RKO (cell line): Measurements from ENCODE around the gene ZNF580.
A peak's percentile ranks its signal among the peaks of the same experiment; 100 is the strongest.

Source experiments
- DNase-seq: peaks from one replicate; pipeline ENCODE4 v3.0.0-alpha.2; 2016; ENCODE audit warnings: low spot score

Gene ZNF580

DNA sequence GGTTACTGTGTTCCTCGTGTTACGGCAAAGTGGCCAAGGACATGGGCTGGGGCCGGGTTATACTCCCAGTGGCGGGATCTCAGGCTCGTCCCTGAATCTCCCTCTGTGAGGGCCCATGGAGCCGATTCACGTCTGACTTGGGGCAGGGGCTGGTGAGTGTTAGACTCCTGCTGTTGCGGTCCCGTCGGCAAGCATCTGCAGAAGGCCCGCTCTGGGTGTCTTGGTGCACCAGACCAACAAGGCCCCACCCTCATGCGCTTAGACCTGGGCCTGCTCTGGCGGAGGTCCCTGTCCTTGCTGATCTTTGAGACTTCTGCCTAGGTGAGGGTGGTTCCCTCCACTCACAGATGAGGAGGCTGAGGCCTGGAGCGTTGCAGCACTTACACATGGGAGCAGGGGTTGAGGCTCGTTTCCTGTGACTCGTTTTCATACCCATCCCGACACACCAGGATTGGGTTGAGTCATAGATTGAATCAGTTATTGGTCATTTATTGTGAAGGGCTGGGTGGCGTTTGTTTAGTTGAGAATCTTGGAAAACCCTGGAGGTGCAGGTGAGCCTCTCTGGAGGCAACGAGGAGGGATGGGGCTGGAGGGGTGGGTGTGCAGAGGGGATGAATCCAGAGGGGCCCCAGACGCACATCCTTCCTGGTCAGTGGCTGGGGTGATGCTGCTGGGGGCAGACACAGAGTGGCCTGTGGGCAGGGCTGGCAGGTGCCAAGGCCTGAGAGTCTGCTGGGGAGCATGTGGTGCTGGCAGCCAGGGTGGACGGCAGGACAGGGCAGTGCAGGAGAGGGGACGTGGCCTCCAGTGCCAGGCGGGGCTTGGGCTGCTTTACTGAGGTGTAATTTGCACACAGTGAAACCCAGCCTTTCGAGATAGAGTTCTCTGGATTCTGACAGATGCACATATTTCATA, 38.8 kb downstream of the ZNF580 start:
- DNase-seq = peak; percentile 83

DNA sequence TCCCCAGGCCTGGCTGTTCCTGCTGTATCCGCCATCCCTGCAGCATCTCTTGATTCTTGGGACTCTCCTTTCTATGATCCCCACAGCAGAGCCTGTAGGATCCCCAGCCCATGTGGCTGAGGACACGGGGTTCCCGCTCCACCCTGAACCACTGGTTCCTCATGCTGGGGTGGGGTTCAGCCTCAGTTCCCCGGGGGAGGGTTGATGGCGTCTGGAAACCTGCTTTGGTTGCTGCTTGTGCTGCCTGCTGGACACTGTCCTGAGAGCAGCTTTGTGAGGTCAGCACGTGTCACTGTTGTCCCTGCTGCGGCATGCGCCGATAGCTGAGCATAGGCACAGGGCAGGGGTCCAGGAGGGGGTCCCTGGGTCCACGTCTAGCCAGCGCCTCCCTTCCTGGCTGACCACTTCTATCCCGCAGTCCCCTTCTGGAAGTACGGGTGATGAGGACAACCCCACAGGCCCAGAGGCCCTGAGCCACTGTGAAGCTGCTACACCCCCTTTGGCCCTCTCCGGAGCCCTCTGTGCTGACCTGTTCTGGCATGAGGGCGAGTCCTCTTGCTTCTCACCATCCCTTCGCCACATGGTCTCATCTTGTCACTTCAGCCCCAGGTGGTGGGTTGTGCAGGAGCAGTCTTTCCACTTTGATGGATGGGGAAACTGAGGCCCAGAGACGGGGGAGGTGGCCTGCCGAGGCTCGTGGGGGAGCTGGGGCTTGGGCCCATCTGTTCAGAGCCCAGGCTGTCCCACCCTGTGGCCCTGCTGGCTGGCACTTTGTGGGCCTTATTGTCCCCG, 39.7 kb downstream of the ZNF580 start:
- DNase-seq = no peak

DNA sequence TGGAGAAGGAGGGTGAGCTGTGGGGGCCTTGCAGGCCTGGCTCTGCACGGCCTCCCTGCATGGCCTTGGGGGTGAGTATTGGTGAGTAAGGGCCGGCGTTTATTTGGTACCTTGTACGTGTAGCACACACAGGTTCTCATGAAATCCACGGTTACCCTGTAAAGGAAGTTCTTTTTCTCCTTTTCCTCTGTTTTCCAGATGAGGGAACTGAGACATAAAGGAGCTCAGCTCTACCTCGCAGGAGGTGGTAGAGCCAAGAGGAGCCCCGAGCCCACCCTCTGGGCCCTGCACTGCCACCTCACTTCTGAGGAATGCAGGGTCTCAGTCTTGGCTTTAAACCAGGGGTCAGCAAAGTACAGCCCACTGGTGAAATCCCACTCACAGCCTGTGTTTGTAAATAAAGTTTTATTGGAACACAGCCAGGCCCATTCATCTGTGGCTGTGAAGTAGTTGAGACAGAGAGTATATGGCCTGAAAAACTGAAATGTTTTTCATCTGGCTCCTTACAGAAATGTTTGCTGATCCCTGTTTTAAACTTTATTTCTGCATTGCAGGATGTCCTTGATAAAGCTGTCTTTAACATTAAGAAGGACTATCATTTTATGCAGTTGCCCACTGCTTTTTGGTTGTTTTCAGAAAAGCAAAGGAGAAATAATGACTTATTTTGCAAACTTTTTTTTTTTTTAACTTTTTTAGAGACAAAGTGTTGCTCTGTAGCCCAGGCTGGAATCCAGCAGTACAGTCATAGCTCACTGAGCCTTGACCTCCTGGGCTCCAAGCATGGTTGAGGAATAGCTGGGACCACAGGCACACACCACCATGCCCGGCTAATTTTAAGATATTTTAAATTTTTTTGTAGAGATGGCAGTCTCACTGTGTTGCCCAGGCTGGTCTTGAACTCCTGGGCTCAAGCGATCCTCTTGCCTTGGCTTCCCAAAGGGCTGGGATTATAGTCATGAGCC, 40.6 kb downstream of the ZNF580 start:
- no peak for DNase-seq

DNA sequence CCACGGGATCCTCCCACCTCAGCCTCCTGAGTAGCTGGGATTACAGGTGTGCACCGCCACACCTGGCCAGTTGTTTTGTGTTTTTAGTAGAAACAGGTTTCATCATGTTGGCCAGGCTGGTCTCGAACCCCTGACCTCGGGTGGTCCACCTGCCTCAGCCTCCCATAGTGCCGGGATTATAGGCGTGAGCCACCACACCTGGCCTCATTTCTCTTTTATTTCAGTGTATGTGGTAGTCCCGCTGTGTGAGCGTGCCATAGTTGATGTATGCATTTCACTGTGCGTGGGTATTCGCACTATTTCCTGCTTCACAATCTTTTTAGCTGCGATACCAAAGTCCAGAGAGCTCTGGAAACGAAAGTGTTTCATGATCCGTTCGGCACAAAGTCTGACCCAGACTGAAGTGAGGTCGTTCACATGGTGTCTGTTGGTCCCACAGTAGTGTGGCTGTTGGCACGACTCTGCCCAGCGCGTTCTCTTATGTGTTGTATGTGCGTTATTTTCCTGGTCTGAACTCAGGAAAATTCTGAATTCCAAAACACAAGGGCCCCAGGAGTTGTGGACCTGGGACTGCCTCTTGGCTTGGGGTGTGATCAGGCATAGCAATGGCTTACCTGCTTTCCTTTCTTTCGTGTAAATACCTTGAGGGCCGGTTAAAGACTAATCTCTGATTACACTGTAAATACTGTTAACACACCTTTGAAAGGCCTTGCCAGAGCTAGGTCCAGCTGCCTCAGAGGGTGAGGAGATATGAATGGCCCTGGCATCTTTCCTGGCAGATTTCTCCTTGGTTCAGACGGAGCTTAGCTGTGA, 42.9 kb downstream of the ZNF580 start:
- DNase-seq = no peak

DNA sequence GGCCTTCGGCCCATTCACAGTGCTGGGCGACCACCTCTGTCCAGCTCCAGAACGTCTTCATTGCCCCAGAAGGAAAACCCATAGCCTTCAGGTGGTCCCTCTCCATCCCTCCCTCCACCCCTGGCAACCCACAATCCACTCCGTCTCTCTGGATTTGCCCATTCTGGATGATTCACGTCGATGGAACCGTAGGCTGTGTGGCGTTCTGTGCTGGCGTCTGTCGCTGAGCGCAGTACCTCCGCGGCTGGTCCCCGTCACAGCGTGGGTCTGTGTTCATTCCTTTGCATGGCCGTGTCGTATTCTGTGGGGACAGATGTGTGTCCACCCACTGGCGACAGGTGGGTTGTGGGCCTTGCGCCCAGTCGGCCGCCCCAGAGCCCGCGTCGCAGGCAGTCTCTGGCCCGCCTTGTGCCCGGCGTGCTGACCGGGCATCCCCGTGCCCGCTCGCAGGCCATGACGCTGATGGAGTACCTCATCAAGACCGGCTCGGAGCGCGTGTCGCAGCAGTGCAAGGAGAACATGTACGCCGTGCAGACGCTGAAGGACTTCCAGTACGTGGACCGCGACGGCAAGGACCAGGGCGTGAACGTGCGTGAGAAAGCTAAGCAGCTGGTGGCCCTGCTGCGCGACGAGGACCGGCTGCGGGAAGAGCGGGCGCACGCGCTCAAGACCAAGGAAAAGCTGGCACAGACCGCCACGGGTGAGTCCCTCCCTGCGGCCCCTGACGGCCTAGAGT, 44.3 kb downstream of the ZNF580 start:
- no peak for DNase-seq

DNA sequence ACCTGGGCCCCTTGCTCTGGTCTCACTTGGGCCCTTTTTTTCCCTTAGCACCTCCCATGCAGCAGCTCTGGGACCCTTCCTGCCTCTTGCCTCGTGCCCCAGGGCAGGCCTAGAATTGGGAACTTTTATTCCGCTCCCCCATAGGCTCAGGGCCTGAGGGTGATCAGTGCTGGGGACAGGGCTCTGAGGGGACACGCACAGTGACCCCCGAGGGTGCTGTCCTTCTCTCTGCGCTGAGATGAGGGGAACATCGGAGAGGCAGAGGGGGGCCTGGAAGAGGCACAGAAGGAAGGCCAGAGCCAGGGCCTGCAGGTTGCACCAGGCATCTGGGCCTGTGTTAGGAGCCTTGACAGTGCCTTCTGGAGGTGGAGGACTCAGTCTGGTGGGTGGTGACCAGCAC, 45.0 kb downstream of the ZNF580 start:
- DNase-seq = no peak

DNA sequence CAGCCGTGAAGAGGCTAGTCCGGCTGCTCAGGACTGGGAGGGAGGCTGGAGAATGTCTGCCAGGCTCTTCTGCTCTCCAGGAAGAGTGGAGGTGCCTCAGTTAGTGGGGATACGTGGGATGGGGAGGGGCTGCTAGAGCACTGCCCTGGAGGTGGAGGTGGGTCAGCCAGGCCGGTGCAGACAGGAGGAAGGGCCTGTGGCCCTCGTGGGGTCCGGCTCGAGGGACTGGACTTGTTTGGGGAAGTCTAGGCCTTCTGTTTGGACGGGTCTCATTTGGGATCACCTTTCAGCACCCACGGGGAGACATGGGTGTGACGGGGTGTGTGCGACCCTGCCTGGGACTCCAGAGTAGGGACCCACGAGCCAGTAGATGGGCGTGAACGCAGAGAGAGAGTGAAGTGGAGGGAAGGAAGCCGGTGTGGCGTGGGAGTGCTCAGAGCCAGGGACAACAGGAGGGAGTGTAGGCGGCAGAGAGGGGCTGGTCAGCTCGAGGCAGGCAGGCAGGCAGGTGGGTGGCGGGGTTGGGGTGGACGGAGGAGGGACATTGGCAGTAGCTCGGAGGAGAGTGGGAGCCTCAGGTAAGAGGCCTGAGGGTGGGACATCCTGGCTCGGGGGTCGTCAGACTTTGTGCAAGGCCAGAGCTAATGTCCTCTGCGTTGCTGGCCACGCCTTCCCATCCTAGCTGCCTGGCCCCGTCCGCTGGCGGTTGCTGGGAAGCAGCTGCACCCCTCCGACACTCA, 45.7 kb downstream of the ZNF580 start:
- DNase-seq = no peak

DNA sequence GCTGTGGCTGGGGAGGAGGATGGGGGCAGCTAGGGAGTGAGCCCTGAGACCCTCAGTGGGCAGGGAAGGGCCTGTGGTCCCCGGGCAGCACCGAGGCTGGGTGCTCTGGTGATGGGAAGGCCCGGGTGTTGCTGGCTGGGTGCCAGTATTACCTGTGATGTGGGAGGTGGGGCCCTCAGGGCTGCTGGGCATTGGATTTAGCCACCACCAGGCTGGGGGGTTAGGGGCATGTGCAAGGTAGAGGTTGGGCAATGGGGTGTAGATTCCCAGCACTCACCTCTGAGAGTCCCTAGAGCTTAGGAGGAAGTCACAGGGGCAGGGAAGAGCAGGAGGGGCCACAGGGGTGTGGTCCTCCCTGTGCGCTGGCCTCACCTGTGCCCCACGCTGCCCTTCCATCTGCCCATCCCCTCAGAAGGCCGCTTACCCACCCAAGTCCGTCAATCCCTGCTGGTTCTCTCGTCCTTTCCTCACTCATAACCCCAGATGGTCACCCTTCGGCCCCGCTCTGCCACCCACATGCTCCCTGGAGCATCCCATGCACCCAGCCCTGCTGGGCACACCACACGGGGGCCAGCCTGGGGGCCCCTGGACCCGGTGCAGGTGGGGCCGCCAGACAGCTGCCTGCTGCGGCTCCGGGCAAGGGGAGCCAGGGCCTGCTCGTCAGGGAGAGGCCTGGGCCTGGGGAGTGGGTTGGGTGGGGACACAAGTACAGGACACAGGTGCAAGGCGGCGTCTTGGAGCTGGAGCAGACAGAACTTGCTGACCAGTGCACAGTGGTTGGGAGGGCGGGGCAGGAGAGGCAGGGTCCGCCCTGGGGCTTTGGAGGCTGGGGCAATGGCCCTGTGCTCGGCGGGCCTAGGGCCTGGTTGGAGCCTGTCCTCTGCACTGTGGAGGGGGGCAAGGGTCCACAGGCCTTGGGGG, 46.7 kb downstream of the ZNF580 start:
- no peak for DNase-seq

DNA sequence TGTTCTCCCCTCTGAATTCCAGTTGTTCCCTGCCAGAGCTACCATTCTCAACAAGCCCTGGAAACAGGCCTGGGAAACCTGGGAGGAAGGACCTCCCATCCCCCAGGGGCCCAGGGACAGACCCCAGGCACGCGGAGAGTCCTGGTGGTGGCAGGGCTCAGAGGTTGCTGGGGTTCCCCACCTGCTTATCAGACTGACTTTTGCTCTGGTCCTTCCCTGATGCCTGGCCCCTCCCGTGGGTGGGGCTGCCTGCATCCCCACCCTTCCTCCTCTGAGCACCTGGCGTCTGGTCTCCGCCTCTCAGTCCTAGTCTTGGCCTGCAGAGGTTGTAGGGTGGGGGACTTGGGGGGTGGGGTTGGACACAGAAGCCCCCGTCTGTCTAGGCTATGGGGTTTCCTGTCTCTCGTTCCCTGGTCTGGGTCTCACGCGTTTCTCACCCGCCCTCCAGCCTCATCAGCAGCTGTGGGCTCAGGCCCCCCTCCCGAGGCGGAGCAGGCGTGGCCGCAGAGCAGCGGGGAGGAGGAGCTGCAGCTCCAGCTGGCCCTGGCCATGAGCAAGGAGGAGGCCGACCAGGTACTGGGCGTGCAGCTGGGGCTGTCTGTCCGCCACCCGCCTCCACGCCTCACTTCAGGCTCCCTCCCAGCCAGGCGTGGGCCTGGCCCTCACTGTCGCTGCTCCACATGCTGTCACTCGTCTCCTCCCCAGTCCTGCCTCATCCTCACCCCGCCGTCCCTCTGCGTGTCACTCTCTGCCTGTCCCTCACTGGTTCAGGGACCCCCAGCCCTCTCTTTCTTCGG, 47.8 kb downstream of the ZNF580 start:
- no peak for DNase-seq

DNA sequence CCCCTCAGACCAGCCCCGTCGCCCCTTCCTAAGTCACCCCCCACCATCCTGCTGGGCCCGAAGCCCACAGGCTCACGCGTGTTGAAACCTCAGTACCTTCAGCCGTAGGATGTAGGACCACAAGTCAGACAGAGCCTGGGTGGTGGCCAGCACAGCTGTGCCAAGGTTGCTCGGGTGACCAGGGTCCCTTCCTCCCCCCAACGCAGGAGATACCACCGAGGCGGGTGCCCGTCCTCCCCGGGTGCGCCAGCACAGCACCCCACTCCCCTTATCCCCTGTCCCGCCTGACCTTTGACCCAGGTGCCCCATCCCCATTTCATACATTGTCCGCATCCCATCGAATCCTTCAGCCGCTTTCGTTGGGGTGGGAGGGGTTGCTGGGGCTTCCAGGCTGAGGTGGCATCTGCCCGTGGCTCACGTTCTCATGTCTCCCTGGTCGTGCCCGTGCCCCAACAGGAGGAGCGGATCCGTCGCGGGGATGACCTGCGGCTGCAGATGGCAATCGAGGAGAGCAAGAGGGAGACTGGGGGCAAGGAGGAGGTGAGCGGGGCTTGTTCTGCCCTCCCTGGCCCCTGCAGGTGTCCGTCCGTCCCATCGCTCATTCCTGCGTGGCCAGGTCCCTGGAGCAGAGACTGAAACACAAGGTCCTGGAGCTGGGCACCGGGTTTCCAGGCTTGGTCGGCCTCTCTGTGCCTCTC, 48.8 kb downstream of the ZNF580 start:
- no peak for DNase-seq

DNA sequence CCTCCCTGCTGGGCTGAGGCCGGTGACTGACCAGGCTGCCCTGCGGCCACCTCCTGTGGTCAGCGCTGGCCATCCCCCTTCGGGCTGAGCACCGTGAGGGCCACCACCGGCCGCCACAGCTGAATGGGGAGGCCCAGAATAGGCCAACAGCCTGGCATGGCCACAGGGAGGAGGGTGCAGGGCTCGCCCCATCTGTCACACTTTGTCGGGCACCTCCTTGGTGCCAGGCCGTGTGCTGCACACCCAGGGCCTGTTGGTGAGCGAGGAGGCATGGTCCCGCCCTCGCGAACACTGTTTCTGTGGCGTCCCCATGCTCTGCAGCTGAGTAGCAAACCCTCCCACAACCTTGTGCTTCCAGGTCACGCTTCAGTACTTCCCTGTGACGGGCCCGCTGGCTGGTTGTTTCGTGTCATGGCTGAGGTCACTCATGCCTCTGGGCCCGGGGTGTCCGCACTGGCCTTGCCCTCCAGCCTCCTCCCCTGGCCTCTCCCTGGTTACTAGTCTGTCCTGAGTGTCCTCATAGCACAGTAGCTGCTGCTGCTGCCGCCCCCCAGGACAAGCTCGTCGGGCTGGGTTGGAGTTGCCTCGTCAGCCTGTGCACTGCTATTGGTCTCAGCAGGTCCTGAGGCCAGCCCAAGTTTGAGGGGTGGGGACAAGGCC, 49.4 kb downstream of the ZNF580 start:
- no peak for DNase-seq

DNA sequence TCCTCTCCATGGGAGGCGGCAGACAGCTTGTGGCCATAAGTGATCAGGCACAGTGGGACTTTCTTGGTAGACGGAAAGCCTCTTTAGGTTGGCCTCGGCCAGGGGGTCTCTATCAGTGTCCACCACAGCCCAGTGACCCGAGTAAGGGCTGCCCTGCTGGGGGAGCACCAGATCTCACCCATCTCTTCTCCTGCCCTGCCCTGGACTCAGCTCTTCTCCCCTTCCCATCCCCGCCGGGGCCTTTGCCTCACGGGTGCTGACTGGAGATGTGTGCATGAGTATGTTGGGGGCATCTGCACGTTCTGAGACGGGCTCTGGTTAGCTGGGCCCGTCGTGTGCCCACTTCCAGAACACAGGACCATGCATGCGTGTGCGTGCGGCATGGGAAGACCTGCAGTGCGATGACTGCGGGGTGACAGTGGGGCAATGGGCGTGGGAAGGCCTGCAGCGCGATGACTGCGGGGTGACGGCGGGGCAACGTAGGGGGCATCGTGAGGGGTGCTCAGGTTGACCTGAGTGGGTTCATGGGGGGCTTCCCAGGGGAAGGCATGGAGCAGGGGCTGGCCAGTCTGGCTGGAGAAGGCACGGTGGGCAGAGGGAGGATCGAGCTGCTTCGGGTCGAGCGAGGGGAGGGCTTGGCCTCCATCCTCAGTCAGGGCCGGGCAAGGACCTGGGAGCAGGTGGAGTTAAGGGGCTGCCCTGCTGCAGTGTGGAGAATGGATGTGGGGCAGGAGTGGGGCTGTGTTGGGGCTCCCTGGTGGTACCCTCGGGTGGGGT, 50.2 kb downstream of the ZNF580 start:
- DNase-seq = no peak

DNA sequence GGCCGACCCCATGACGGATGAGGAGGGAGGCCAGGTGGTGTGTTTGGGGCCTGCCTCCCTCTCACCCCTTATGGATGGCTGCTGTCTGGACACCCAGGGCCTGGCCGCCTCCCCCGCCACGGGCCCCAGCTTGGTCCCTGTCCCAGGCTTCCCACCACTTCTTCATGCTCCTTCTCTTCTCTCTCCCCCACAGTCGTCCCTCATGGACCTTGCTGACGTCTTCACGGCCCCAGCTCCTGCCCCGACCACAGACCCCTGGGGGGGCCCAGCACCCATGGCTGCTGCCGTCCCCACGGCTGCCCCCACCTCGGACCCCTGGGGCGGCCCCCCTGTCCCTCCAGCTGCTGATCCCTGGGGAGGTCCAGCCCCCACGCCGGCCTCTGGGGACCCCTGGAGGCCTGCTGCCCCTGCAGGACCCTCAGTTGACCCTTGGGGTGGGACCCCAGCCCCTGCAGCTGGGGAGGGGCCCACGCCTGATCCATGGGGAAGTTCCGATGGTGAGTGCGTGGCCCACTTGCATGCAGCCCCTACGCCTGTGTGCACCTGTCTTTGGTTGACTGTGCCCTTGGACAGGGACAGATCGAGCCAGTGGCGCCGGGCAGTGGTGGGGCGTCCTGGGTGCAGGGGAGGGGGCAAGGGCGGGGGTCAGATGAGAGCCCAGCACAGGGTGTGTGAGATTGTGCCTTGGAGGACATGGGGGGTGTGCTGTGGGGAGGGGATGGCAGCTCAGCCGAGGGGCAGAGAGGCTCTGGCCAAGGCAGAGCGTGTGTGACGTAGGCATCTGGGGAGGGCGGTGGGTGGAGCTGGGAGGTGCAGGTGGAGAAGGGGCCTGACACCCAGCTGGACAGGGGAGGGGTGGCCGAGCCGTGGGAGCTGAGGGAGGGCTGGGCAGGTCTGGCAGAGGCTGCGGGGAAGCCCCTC, 51.0 kb downstream of the ZNF580 start:
- no peak for DNase-seq

DNA sequence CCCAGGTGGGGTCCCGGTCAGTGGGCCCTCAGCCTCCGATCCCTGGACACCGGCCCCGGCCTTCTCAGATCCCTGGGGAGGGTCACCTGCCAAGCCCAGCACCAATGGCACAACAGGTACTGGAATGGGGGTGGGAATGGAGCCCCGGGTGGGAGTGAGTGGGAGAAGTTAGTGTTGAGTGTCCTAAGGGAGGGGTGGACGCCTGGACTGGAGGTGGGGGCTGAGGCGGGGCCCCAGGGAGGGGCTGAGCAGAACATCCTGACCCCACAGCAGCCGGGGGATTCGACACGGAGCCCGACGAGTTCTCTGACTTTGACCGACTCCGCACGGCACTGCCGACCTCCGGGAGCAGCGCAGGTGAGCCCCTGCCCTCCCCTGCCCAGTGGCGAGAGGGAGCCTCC, 51.9 kb downstream of the ZNF580 start:
- DNase-seq = no peak
